Measurements from ENCODE around the gene SHMT1.
A peak's percentile ranks its signal among the peaks of the same experiment; 100 is the strongest.
"Not testable (repeated sequence)": the region's sequence is repeated elsewhere in the genome, so short reads cannot be mapped to it uniquely, and the experiment has no call there.

SHMT1 gene

GRCh38 chr17:18378205-18378505 lies 14.8 kb upstream of the SHMT1 start:
- DNase-seq (ENCODE audit: low spot score) = no peak

- no peak for DNase-seq (ENCODE audit: low spot score)
Measured at GRCh38 chr17:18377437-18378204, 14.3 kb upstream of the SHMT1 start, which contains the start of gene EVPLL. Gene EVPLL (plus strand): TSS chr17:18377778. CDS start chr17:18380938, 3,160 bp downstream.

- no peak for DNase-seq (ENCODE audit: low spot score)
Measured at GRCh38 chr17:18374216-18374615, 10.9 kb upstream of the SHMT1 start.

- not testable (repeated sequence) for DNase-seq (ENCODE audit: low spot score)
Measured at GRCh38 chr17:18373181-18373580, 9.8 kb upstream of the SHMT1 start.

GRCh38 chr17:18371455-18371854 lies 8.1 kb upstream of the SHMT1 start:
- no peak for DNase-seq (ENCODE audit: low spot score)

- no peak for DNase-seq (ENCODE audit: low spot score)
Measured at GRCh38 chr17:18370761-18371160, 7.4 kb upstream of the SHMT1 start.

- no peak for DNase-seq (ENCODE audit: low spot score)
Measured at GRCh38 chr17:18368946-18369345, 5.6 kb upstream of the SHMT1 start.

- no peak for DNase-seq (ENCODE audit: low spot score)
Measured at GRCh38 chr17:18364166-18364565, 816 bp upstream of the SHMT1 start.

GRCh38 chr17:18362698-18363100 lies 651 bp downstream of the SHMT1 start:
- DNase-seq (ENCODE audit: low spot score) = peak; percentile 47

GRCh38 chr17:18361837-18362697 lies 1.3 kb downstream of the SHMT1 start:
- no peak for DNase-seq (ENCODE audit: low spot score)

- DNase-seq (ENCODE audit: low spot score) = no peak
Measured at GRCh38 chr17:18360518-18360917, 2.8 kb downstream of the SHMT1 start.

GRCh38 chr17:18356624-18357023 lies 6.7 kb downstream of the SHMT1 start:
- no peak for DNase-seq (ENCODE audit: low spot score)

- no peak for DNase-seq (ENCODE audit: low spot score)
Measured at GRCh38 chr17:18353541-18353940, 9.8 kb downstream of the SHMT1 start.

- no peak for DNase-seq (ENCODE audit: low spot score)
Measured at GRCh38 chr17:18344021-18344420, 19.3 kb downstream of the SHMT1 start.

- no peak for DNase-seq (ENCODE audit: low spot score)
Measured at GRCh38 chr17:18339933-18340332, 23.4 kb downstream of the SHMT1 start.

GRCh38 chr17:18338158-18338557 lies 25.2 kb downstream of the SHMT1 start:
- not testable (repeated sequence) for DNase-seq (ENCODE audit: low spot score)

- no peak for DNase-seq (ENCODE audit: low spot score)
Measured at GRCh38 chr17:18332909-18333489, 30.4 kb downstream of the SHMT1 start.

- DNase-seq (ENCODE audit: low spot score) = no peak
Measured at GRCh38 chr17:18331879-18332278, 31.5 kb downstream of the SHMT1 start.

- DNase-seq (ENCODE audit: low spot score) = no peak
Measured at GRCh38 chr17:18328643-18329204, 34.6 kb downstream of the SHMT1 start.

- DNase-seq (ENCODE audit: low spot score) = no peak
Measured at GRCh38 chr17:18327556-18327955, 35.8 kb downstream of the SHMT1 start.

- DNase-seq (ENCODE audit: low spot score) = no peak
Measured at GRCh38 chr17:18327093-18327492, 36.3 kb downstream of the SHMT1 start.

- no peak for DNase-seq (ENCODE audit: low spot score)
Measured at GRCh38 chr17:18326572-18326971, 36.8 kb downstream of the SHMT1 start.

- DNase-seq (ENCODE audit: low spot score) = no peak
Measured at GRCh38 chr17:18326039-18326438, 37.3 kb downstream of the SHMT1 start.
